Effector memory CD8-positive, alpha-beta T cell (primary cell): Measurements from ENCODE around the gene GCSAM.

Source experiments
- ATAC-seq: fragments of 150-1000 bp; cut with Tn5 transposase; replicated peaks from 2 replicates; pipeline ENCODE4 v1.10.0; 2021; ENCODE audit warnings: mild to moderate bottlenecking, moderate library complexity
- DNase-seq, 3 experiments: peaks; one replicate each; pipeline ENCODE4 v3.0.0; 2021
- H3K27ac Mint-ChIP-seq, 2 donors: one replicate each; pipeline ENCODE4 v1.8.0; 2022; ENCODE audit warnings: mild to moderate bottlenecking in 2 of 2, mixed read lengths in 2 of 2, moderate library complexity in 2 of 2
- H3K27me3 Mint-ChIP-seq, 2 donors: one replicate each; pipeline ENCODE4 v1.8.0; 2022; ENCODE audit warnings: mixed read lengths in 2 of 2
- H3K36me3 Mint-ChIP-seq: one replicate; pipeline ENCODE4 v1.8.0; 2022; ENCODE audit warnings: mild to moderate bottlenecking, moderate library complexity, mixed read lengths; ENCODE audit not compliant: insufficient read depth
- H3K4me1 Mint-ChIP-seq, 2 donors: one replicate each; pipeline ENCODE4 v1.8.0; 2022; ENCODE audit warnings: low read depth in 2 of 2, mixed read lengths in 2 of 2
- H3K4me3 Mint-ChIP-seq, 2 donors: one replicate each; pipeline ENCODE4 v1.8.0; 2022; ENCODE audit warnings: mild to moderate bottlenecking in 2 of 2, mixed read lengths in 2 of 2, moderate library complexity in 2 of 2
- H3K9me3 Mint-ChIP-seq, 2 donors: one replicate each; pipeline ENCODE4 v1.8.0; 2022; ENCODE audit warnings: mixed read lengths in 2 of 2
- total RNA-seq, 9 experiments: gene quantifications; one replicate each; lab custom pipeline; 2026; lab: John Stamatoyannopoulos, UW

GCSAM gene
- 4.7 to 36.9 (median 10.8) reads per million in 9 experiments for total RNA-seq

- DNase-seq: peak; percentile 36 to 47 (median 38)
- Mint-ChIP-seq H3K9me3 (no peaks in the 10 kb centered on the region), H3K4me1 (peaks cover 23 to 45% of the 10 kb centered on the region in 2 donors), H3K27ac (peak within 1 kb of the TSS; percentile 91 to 93), H3K36me3 (peaks cover 6% of the 10 kb centered on the region), H3K27me3 (no peaks in the 10 kb centered on the region), H3K4me3 (peak within 1 kb of the TSS; percentile 86 to 88)
- ATAC-seq: peak; percentile 75
Measured at GRCh38 chr3:112132975-112133448, at the start of gene GCSAM. TSS of gene GCSAM (minus strand) at chr3:112133248. CDS start at chr3:112133120, 128 bp downstream.

GRCh38 chr3:112175646-112176045, 42.6 kb upstream of the GCSAM start:
- no peak for ATAC-seq
- Mint-ChIP-seq H3K4me1 (no peaks in the 10 kb centered on the region), H3K27me3 (peaks cover 13 to 37% of the 10 kb centered on the region in 2 donors), H3K4me3 (no peak overlapping the region), H3K27ac (no peak overlapping the region), H3K9me3 (no peaks in the 10 kb centered on the region), H3K36me3 (no peaks in the 10 kb centered on the region)
- DNase-seq: no peak

- H3K4me3 Mint-ChIP-seq: no peak overlapping the region
- peaks cover 13 to 37% of the 10 kb centered on the region in 2 donors for H3K27me3 Mint-ChIP-seq
- H3K9me3 Mint-ChIP-seq: no peaks in the 10 kb centered on the region
- no peaks in the 10 kb centered on the region for H3K36me3 Mint-ChIP-seq
- no peak overlapping the region for H3K27ac Mint-ChIP-seq
- ATAC-seq (no peak), DNase-seq (no peak)
- no peaks in the 10 kb centered on the region for H3K4me1 Mint-ChIP-seq
Measured at GRCh38 chr3:112175037-112175436, 42.0 kb upstream of the GCSAM start.

- Mint-ChIP-seq H3K36me3 (no peaks in the 10 kb centered on the region), H3K4me3 (no peak overlapping the region), H3K27me3 (peaks cover 6 to 32% of the 10 kb centered on the region in 2 donors), H3K9me3 (peaks cover 0 to 2% of the 10 kb centered on the region in 2 donors), H3K4me1 (no peaks in the 10 kb centered on the region), H3K27ac (no peak overlapping the region)
- no peak for DNase-seq
- no peak for ATAC-seq
Measured at GRCh38 chr3:112171144-112171543, 38.1 kb upstream of the GCSAM start.

GRCh38 chr3:112170046-112170445, 37.0 kb upstream of the GCSAM start:
- H3K36me3 Mint-ChIP-seq: no peaks in the 10 kb centered on the region
- no peaks in the 10 kb centered on the region for H3K4me1 Mint-ChIP-seq
- peaks cover 6 to 24% of the 10 kb centered on the region in 2 donors for H3K27me3 Mint-ChIP-seq
- ATAC-seq: no peak
- H3K27ac Mint-ChIP-seq: no peak overlapping the region
- H3K9me3 Mint-ChIP-seq: peaks cover 2 to 4% of the 10 kb centered on the region in 2 donors
- H3K4me3 Mint-ChIP-seq: no peak overlapping the region
- no peak for DNase-seq

GRCh38 chr3:112167758-112168157, 34.7 kb upstream of the GCSAM start:
- ATAC-seq (no peak), DNase-seq (no peak)
- H3K4me3 Mint-ChIP-seq: no peak overlapping the region
- peaks cover 4 to 7% of the 10 kb centered on the region in 2 donors for H3K9me3 Mint-ChIP-seq
- H3K4me1 Mint-ChIP-seq: no peaks in the 10 kb centered on the region
- H3K27ac Mint-ChIP-seq: no peak overlapping the region
- peaks cover 0 to 6% of the 10 kb centered on the region in 2 donors for H3K27me3 Mint-ChIP-seq
- no peaks in the 10 kb centered on the region for H3K36me3 Mint-ChIP-seq

- DNase-seq (no peak), ATAC-seq (no peak)
- Mint-ChIP-seq H3K4me3 (no peak overlapping the region), H3K27ac (no peak overlapping the region), H3K36me3 (no peaks in the 10 kb centered on the region), H3K4me1 (no peaks in the 10 kb centered on the region), H3K27me3 (peaks cover 0 to 7% of the 10 kb centered on the region in 2 donors), H3K9me3 (peaks cover 8 to 17% of the 10 kb centered on the region in 2 donors)
Measured at GRCh38 chr3:112149136-112149535, 16.1 kb upstream of the GCSAM start.

- Mint-ChIP-seq H3K27me3 (no peaks in the 10 kb centered on the region), H3K36me3 (no peaks in the 10 kb centered on the region), H3K4me3 (peak overlapping the region; percentile 59 to 70), H3K9me3 (peaks cover 8 to 9% of the 10 kb centered on the region in 2 donors), H3K4me1 (peaks cover 6 to 8% of the 10 kb centered on the region in 2 donors), H3K27ac (peak overlapping the region; percentile 24 to 88)
- ATAC-seq (peak; percentile 45), DNase-seq (no peak)
Measured at GRCh38 chr3:112143689-112144088, 10.6 kb upstream of the GCSAM start.

GRCh38 chr3:112143251-112143650, 10.2 kb upstream of the GCSAM start:
- peak; percentile 69 for ATAC-seq
- peak overlapping the region; percentile 59 to 70 for H3K4me3 Mint-ChIP-seq
- peak overlapping the region; percentile 24 to 88 for H3K27ac Mint-ChIP-seq
- H3K27me3 Mint-ChIP-seq: no peaks in the 10 kb centered on the region
- H3K36me3 Mint-ChIP-seq: no peaks in the 10 kb centered on the region
- peaks cover 8 to 9% of the 10 kb centered on the region in 2 donors for H3K9me3 Mint-ChIP-seq
- no peak for DNase-seq
- H3K4me1 Mint-ChIP-seq: peaks cover 6 to 8% of the 10 kb centered on the region in 2 donors

GRCh38 chr3:112141293-112141692, 8.2 kb upstream of the GCSAM start:
- Mint-ChIP-seq H3K27ac (no peak overlapping the region), H3K4me3 (no peak overlapping the region), H3K9me3 (peaks cover 0 to 2% of the 10 kb centered on the region in 2 donors), H3K27me3 (no peaks in the 10 kb centered on the region), H3K4me1 (peaks cover 6 to 19% of the 10 kb centered on the region in 2 donors), H3K36me3 (no peaks in the 10 kb centered on the region)
- no peak for DNase-seq
- ATAC-seq: no peak

GRCh38 chr3:112140584-112140983, 7.5 kb upstream of the GCSAM start:
- Mint-ChIP-seq H3K4me3 (no peak overlapping the region), H3K9me3 (no peaks in the 10 kb centered on the region), H3K36me3 (no peaks in the 10 kb centered on the region), H3K27me3 (no peaks in the 10 kb centered on the region), H3K27ac (no peak overlapping the region), H3K4me1 (peaks cover 6 to 19% of the 10 kb centered on the region in 2 donors)
- no peak for DNase-seq
- no peak for ATAC-seq

GRCh38 chr3:112138219-112138969, 5.3 kb upstream of the GCSAM start:
- DNase-seq (no peak), ATAC-seq (no peak)
- H3K4me1 Mint-ChIP-seq: peaks cover 9 to 29% of the 10 kb centered on the region in 2 donors
- no peaks in the 10 kb centered on the region for H3K9me3 Mint-ChIP-seq
- no peaks in the 10 kb centered on the region for H3K27me3 Mint-ChIP-seq
- no peak overlapping the region for H3K27ac Mint-ChIP-seq
- H3K36me3 Mint-ChIP-seq: no peaks in the 10 kb centered on the region
- H3K4me3 Mint-ChIP-seq: no peak overlapping the region

- DNase-seq: no peak
- Mint-ChIP-seq H3K4me1 (peaks cover 13 to 32% of the 10 kb centered on the region in 2 donors), H3K36me3 (peaks cover 3% of the 10 kb centered on the region), H3K4me3 (no peak overlapping the region), H3K27me3 (no peaks in the 10 kb centered on the region), H3K27ac (no peak overlapping the region), H3K9me3 (no peaks in the 10 kb centered on the region)
- no peak for ATAC-seq
Measured at GRCh38 chr3:112137781-112138180, 4.7 kb upstream of the GCSAM start.
